Measurements from ENCODE around the gene C4A. TPM values are rescaled to one million over a fixed set of nuclear protein-coding genes. Genes with fewer than 3 reads are reported as not detected.

C4A gene
- total RNA-seq, 2 experiments from 2014 or later = 2.8 to 3.2 TPM

DNA sequence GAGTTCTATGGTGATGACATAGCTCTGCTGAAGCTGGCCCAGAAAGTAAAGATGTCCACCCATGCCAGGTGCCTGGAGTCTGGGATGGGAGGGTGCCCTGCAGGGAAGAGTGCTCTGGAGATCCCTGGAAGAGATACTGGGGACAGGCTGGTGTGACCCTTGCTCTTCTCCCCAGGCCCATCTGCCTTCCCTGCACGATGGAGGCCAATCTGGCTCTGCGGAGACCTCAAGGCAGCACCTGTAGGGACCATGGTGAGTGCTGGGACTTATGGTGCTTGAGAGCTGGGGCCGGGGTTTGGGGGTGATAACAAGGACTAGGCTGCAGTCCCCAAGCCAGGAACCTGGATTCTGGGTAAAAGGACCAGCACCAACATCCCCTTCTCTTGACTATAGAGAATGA is 38.1 kb upstream of the C4A start:
- no peak for TF ChIP-seq CTCF (IDR thresholded peaks at IDR 0.05)
- H3K36me3 Mint-ChIP-seq (ENCODE audit: low read depth) = no peaks in the 10 kb centered on the region
- H3K27ac Mint-ChIP-seq = no peak overlapping the region
- H3K4me3 Mint-ChIP-seq = no peak overlapping the region
- peaks cover 8% of the 10 kb centered on the region for H3K27me3 Mint-ChIP-seq
- H3K4me1 Mint-ChIP-seq (ENCODE audit: low read depth) = peaks cover 4% of the 10 kb centered on the region
- DNase-seq = no peak
- POLR2A ChIA-PET = interaction anchor here (1.6 kb wide), 1 partner anchor 8 kb away, joined by 7 read pairs; no protein-coding TSS in a partner anchor
- intact Hi-C loops (cut with micrococcal nuclease) = no loop called here
- no peak for ATAC-seq
- H3K9me3 Mint-ChIP-seq = no peaks in the 10 kb centered on the region
- CTCF ChIA-PET = interaction anchor here (0.9 kb wide), 1 partner anchor 9 kb away, joined by 3 read pairs; no protein-coding TSS in a partner anchor

DNA sequence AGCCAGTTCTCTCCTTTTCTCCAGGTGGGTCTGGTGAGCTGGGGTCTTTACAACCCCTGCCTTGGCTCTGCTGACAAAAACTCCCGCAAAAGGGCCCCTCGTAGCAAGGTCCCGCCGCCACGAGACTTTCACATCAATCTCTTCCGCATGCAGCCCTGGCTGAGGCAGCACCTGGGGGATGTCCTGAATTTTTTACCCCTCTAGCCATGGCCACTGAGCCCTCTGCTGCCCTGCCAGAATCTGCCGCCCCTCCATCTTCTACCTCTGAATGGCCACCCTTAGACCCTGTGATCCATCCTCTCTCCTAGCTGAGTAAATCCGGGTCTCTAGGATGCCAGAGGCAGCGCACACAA is 36.7 kb upstream of the C4A start:
- CTCF ChIA-PET = interaction anchor here (0.7 to 0.9 kb wide), 2 partner anchors 12 to 174 kb away, joined by 3 to 4 read pairs; no protein-coding TSS in a partner anchor

DNA sequence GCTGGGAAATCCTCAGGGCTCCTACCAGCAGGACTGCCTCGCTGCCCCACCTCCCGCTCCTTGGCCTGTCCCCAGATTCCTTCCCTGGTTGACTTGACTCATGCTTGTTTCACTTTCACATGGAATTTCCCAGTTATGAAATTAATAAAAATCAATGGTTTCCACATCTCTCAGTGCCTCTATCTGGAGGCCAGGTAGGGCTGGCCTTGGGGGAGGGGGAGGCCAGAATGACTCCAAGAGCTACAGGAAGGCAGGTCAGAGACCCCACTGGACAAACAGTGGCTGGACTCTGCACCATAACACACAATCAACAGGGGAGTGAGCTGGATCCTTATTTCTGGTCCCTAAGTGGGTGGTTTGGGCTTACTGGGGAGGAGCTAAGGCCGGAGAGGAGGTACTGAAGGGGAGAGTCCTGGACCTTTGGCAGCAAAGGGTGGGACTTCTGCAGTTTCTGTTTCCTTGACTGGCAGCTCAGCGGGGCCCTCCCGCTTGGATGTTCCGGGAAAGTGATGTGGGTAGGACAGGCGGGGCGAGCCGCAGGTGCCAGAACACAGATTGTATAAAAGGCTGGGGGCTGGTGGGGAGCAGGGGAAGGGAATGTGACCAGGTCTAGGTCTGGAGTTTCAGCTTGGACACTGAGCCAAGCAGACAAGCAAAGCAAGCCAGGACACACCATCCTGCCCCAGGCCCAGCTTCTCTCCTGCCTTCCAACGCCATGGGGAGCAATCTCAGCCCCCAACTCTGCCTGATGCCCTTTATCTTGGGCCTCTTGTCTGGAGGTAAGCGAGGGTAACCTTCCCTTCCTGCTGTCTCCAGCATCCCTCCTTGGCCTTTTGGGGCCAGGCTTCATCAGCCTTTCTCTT is 36.1 kb upstream of the C4A start, which contains the start of gene CFB:
Gene CFB, plus strand, starts transcription at position 589 of the 863 bp plus-strand sequence. Its CDS starts 127 bp downstream, at position 716.
- Mint-ChIP-seq H3K9me3 (no peaks in the 10 kb centered on the region), H3K36me3 (ENCODE audit: low read depth) (no peaks in the 10 kb centered on the region), H3K27ac (no peak within 1 kb of the TSS), H3K4me3 (no peak within 1 kb of the TSS), H3K4me1 (ENCODE audit: low read depth) (peaks cover 4% of the 10 kb centered on the region), H3K27me3 (peaks cover 8% of the 10 kb centered on the region)
- DNase-seq (peak; percentile 10), ATAC-seq (peak; percentile 45)
- intact Hi-C loops (cut with micrococcal nuclease) = no loop called here
- ChIA-PET POLR2A (interaction anchor here (0.7 to 1.2 kb wide), 4 partner anchors 12 to 48 kb away, joined by 3 to 4 read pairs (median 4); partner anchors contain the start of genes DXO and EHMT2), CTCF (interaction anchor here (0.7 to 0.9 kb wide), 2 partner anchors 11 to 173 kb away, joined by 3 to 4 read pairs; no protein-coding TSS in a partner anchor)
- no peak for TF ChIP-seq CTCF (IDR thresholded peaks at IDR 0.05)

More for the DNA sequence above, 36.7 kb upstream of the C4A start:
- H3K27me3 Mint-ChIP-seq = peaks cover 8% of the 10 kb centered on the region
- no peak overlapping the region for H3K4me3 Mint-ChIP-seq
- H3K9me3 Mint-ChIP-seq = no peaks in the 10 kb centered on the region
- TF ChIP-seq CTCF (IDR thresholded peaks at IDR 0.05) = no peak
- peaks cover 4% of the 10 kb centered on the region for H3K4me1 Mint-ChIP-seq (ENCODE audit: low read depth)
- POLR2A ChIA-PET = interaction anchor here (0.7 to 1.2 kb wide), 4 partner anchors 13 to 48 kb away, joined by 3 to 4 read pairs (median 4); partner anchors contain the start of genes DXO and EHMT2
- H3K27ac Mint-ChIP-seq = no peak overlapping the region
- no peaks in the 10 kb centered on the region for H3K36me3 Mint-ChIP-seq (ENCODE audit: low read depth)
- intact Hi-C loops (cut with micrococcal nuclease) = no loop called here
- no peak for ATAC-seq
- DNase-seq = no peak

DNA sequence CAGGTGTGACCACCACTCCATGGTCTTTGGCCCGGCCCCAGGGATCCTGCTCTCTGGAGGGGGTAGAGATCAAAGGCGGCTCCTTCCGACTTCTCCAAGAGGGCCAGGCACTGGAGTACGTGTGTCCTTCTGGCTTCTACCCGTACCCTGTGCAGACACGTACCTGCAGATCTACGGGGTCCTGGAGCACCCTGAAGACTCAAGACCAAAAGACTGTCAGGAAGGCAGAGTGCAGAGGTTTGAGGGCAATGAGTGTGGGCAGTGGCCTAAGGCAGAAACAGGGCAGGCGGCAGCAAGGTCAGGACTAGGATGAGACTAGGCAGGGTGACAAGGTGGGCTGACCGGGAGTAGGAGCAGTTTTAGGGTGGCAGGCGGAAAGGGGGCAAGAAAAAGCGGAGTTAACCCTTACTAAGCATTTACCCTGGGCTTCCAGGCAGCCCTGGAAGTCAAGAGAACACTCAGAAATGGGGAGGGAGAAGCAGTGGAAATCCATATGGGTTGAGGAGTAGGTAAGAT is 35.4 kb upstream of the C4A start:
- ATAC-seq = no peak
- DNase-seq = no peak
- H3K27me3 Mint-ChIP-seq = peaks cover 8% of the 10 kb centered on the region
- peaks cover 4% of the 10 kb centered on the region for H3K4me1 Mint-ChIP-seq (ENCODE audit: low read depth)
- POLR2A ChIA-PET = interaction anchor here (1.2 kb wide), 1 partner anchor 12 kb away, joined by 4 read pairs; no protein-coding TSS in a partner anchor
- no peaks in the 10 kb centered on the region for H3K36me3 Mint-ChIP-seq (ENCODE audit: low read depth)
- no peak overlapping the region for H3K4me3 Mint-ChIP-seq
- TF ChIP-seq CTCF (IDR thresholded peaks at IDR 0.05) = no peak
- no peaks in the 10 kb centered on the region for H3K9me3 Mint-ChIP-seq
- CTCF ChIA-PET = no interaction called here
- intact Hi-C loops (cut with micrococcal nuclease) = no loop called here
- no peak overlapping the region for H3K27ac Mint-ChIP-seq
